COLO668 (cell line): ENCODE results near the gene PALD1.

Experiments
- DNase-seq: peaks from one replicate; lab custom pipeline; 2025; ENCODE audit not compliant: unreplicated experiment; lab: John Stamatoyannopoulos, UW

Gene PALD1

GRCh38 chr10:70535001-70535400 is 56.4 kb downstream of the PALD1 start:
- DNase-seq, result no peak

GRCh38 chr10:70535451-70535850 is 56.9 kb downstream of the PALD1 start:
- DNase-seq, result no peak

- no peak for DNase-seq
Observed at GRCh38 chr10:70536196-70536861, 57.8 kb downstream of the PALD1 start.

- peak; percentile 36 for DNase-seq
Observed at GRCh38 chr10:70537398-70538194, 59.0 kb downstream of the PALD1 start.

- DNase-seq, result no peak
Observed at GRCh38 chr10:70538195-70538520, 59.6 kb downstream of the PALD1 start.

GRCh38 chr10:70538731-70539338 is 60.3 kb downstream of the PALD1 start:
- DNase-seq, result no peak

GRCh38 chr10:70539471-70539870 is 60.9 kb downstream of the PALD1 start:
- DNase-seq, result no peak

GRCh38 chr10:70540089-70540788 is 61.7 kb downstream of the PALD1 start:
- DNase-seq, result no peak

- peak; percentile 62 for DNase-seq
Observed at GRCh38 chr10:70540789-70541360, 62.3 kb downstream of the PALD1 start.

- DNase-seq, result no peak
Observed at GRCh38 chr10:70541736-70542564, 63.4 kb downstream of the PALD1 start.

- DNase-seq, result no peak
Observed at GRCh38 chr10:70542565-70542938, 64.0 kb downstream of the PALD1 start.

- DNase-seq, result no peak
Observed at GRCh38 chr10:70543911-70544310, 65.3 kb downstream of the PALD1 start.

- DNase-seq, result no peak
Observed at GRCh38 chr10:70544431-70545340, 66.1 kb downstream of the PALD1 start.

- DNase-seq, result no peak
Observed at GRCh38 chr10:70546584-70546983, 68.0 kb downstream of the PALD1 start.

GRCh38 chr10:70549351-70549961 is 70.9 kb downstream of the PALD1 start:
- no peak for DNase-seq

GRCh38 chr10:70549962-70550458 is 71.4 kb downstream of the PALD1 start:
- DNase-seq, result peak; percentile 48

GRCh38 chr10:70550459-70550858 is 71.9 kb downstream of the PALD1 start:
- DNase-seq, result no peak

- no peak for DNase-seq
Observed at GRCh38 chr10:70551466-70551865, 72.9 kb downstream of the PALD1 start.

- DNase-seq, result no peak
Observed at GRCh38 chr10:70551971-70552422, 73.4 kb downstream of the PALD1 start.
